HepG2 (cell line): Measurements from ENCODE around the gene WDR83. TPM values are rescaled to one million over a fixed set of nuclear protein-coding genes. Genes with fewer than 3 reads are reported as not detected.

Experiments
- ATAC-seq: fragments of 200-7000 bp; cut with Tn5 transposase; 3 replicates; pipeline ENCODE4 v1.9.1; 2020; ENCODE audit warnings: mild to moderate bottlenecking, moderate library complexity
- BruUV-seq: library from RNA; stranded (reverse); fragments of 400-500 nt; replicated peaks from 2 replicates; lab custom pipeline; 2021; lab: Mats Ljungman, UMichigan
- CTCF ChIA-PET: fragments of 300-600 bp; formaldehyde crosslinking; extraction: SDS; loops from one replicate; lab custom pipeline; 2021; ENCODE audit warnings: low total read pairs, inconsistent platforms, low intra/inter-chr PET ratio; lab: Yijun Ruan, JAX
- POLR2A ChIA-PET: fragments of 350-600 bp; sonication (Branson Sonifier 250); formaldehyde crosslinking; loops from one replicate; lab custom pipeline; 2020; ENCODE audit warnings: antibody characterized with exemption, inconsistent platforms; lab: Yijun Ruan, JAX
- DNase-seq: peaks from one replicate; pipeline ENCODE4 v3.0.0-alpha.2; 2015; ENCODE audit warnings: low spot score
- FAIRE-seq: peaks from 3 replicates; lab custom pipeline; 2011; peaks lifted over from hg19 to GRCh38; lab: Jason Lieb, UNC
- H2AFZ ChIP-seq: one replicate; pipeline ENCODE4 v1.6.1; 2011; ENCODE audit warnings: low read length, inconsistent platforms
- H3K27ac ChIP-seq: fragments of 300-600 bp; 3 replicates; pipeline ENCODE4 v1.8.0; 2011; ENCODE audit warnings: mixed run types, mild to moderate bottlenecking, mixed read lengths, low read length, inconsistent platforms; ENCODE audit not compliant: insufficient read depth; ENCODE audit errors: extremely low read length
- H3K27me3 ChIP-seq, 2 experiments: fragments of 200-600 bp in 1 of 2; 2 replicates in 1 of 2; 3 replicates in 1 of 2; pipeline versions ENCODE4 v1.6.0 to v1.8.0; 2011; ENCODE audit warnings: low read length in 2 of 2, mild to moderate bottlenecking in 2 of 2, moderate library complexity in 2 of 2, inconsistent platforms in 1 of 2; ENCODE audit not compliant: insufficient read depth in 2 of 2, control insufficient read depth in 1 of 2
- H3K36me3 ChIP-seq, 2 experiments: fragments of 200-600 bp in 1 of 2; replicated peaks in 1 of 2; 2 replicates in 1 of 2; 3 replicates in 1 of 2; pipeline versions ENCODE4 v1.5.1 to v1.8.0; 2011; ENCODE audit warnings: low read length in 2 of 2, inconsistent platforms in 1 of 2; ENCODE audit not compliant: insufficient read depth in 2 of 2, control insufficient read depth in 1 of 2
- H3K4me1 ChIP-seq: 2 replicates; pipeline ENCODE4 v1.5.1; 2012; ENCODE audit warnings: low read length, inconsistent platforms; ENCODE audit not compliant: insufficient read depth
- H3K4me2 ChIP-seq: 2 replicates; pipeline ENCODE4 v1.6.0; 2011; ENCODE audit warnings: low read depth, low read length, inconsistent platforms
- H3K4me3 ChIP-seq, 3 experiments: fragments of 200-600 bp in 1 of 3; sonication (generic), shearing (Covaris generic) in 1 of 3; replicated peaks in 1 of 3; 2 replicates each; pipeline ENCODE4 v1.5.1; 2011 to 2016; ENCODE audit warnings: low read length in 3 of 3, inconsistent platforms in 2 of 3, low read depth in 2 of 3, mild to moderate bottlenecking in 2 of 3, control low read depth in 1 of 3, mixed read lengths in 1 of 3; ENCODE audit not compliant: insufficient read depth in 1 of 3
- H3K79me2 ChIP-seq: one replicate; pipeline ENCODE4 v1.6.1; 2011; ENCODE audit warnings: low read length, inconsistent platforms; ENCODE audit not compliant: insufficient read depth
- H3K9ac ChIP-seq: 2 replicates; pipeline ENCODE4 v1.6.0; 2011; ENCODE audit warnings: mild to moderate bottlenecking, low read depth, low read length, inconsistent platforms; ENCODE audit not compliant: insufficient read depth
- H3K9me3 ChIP-seq: 2 replicates; pipeline ENCODE4 v1.5.1; 2012; ENCODE audit warnings: mild to moderate bottlenecking, low read length
- H4K20me1 ChIP-seq: 2 replicates; pipeline ENCODE4 v1.6.0; 2011; ENCODE audit warnings: inconsistent platforms, mild to moderate bottlenecking, low read length, moderate library complexity; ENCODE audit not compliant: insufficient read depth
- FOXP4 ChIP-seq: sonication (generic); formaldehyde crosslinking; IDR thresholded peaks from 2 replicates; pipeline ENCODE4 v1.4.0; 2020; ENCODE audit warnings: missing genetic modification reagents
- HNF1A ChIP-seq, 2 experiments: sonication (generic) in 1 of 2; formaldehyde crosslinking in 1 of 2; IDR thresholded peaks; 2 replicates each; pipeline versions ENCODE4 v1.4.0 to v1.6.1; 2016 to 2020; ENCODE audit warnings: borderline replicate concordance in 1 of 2, low read depth in 1 of 2, mild to moderate bottlenecking in 1 of 2, missing genetic modification reagents in 1 of 2
- POGK ChIP-seq: sonication (generic); formaldehyde crosslinking; conservative IDR thresholded peaks from 2 replicates; pipeline ENCODE4 v1.8.0; 2022; ENCODE audit warnings: mild to moderate bottlenecking, moderate library complexity, missing genetic modification reagents
- PPARG ChIP-seq: conservative IDR thresholded peaks from 2 replicates; pipeline ENCODE4 v1.6.1; 2016; ENCODE audit warnings: missing biosample characterization, missing genetic modification reagents
- SNAPC2 ChIP-seq: sonication (generic); formaldehyde crosslinking; IDR thresholded peaks from 2 replicates; pipeline ENCODE4 v1.8.1; 2022; ENCODE audit warnings: mild to moderate bottlenecking, missing genetic modification reagents
- SP4 ChIP-seq: sonication (generic); formaldehyde crosslinking; IDR thresholded peaks from 2 replicates; pipeline ENCODE4 v1.8.1; 2023; ENCODE audit warnings: mild to moderate bottlenecking, missing genetic modification reagents
- ZNF138 ChIP-seq: sonication (generic); formaldehyde crosslinking; IDR thresholded peaks from 2 replicates; pipeline ENCODE4 v1.5.0; 2020; ENCODE audit warnings: mild to moderate bottlenecking, low read depth, missing genetic modification reagents
- ZNF660 ChIP-seq: sonication (generic); formaldehyde crosslinking; IDR thresholded peaks from 2 replicates; pipeline ENCODE4 v1.5.1; 2020; ENCODE audit warnings: mild to moderate bottlenecking, low read depth, missing genetic modification reagents, borderline replicate concordance
- WGBS: methylation state at CpG from one replicate; pipeline ENCODE4 v1.1.6; 2017; ENCODE audit warnings: low lambda C conversion rate; 5-methylcytosine and 5-hydroxymethylcytosine counted together
- in situ Hi-C: cut with HindIII; loops from 2 replicates; pipeline ENCODE4 v1.10.0; 2017; ENCODE audit warnings: low pct_unique_long_range_greater_than_20kb; ENCODE audit not compliant: extremely low pct_ligation_motif_present
- intact Hi-C: fragments of 100-400 bp; cut with micrococcal nuclease; formaldehyde crosslinking; loops from one replicate; pipeline ENCODE4 v1.10.0; 2022; ENCODE audit not compliant: unreplicated experiment
- polyA plus RNA-seq, 8 experiments: library from polyadenylated mRNA; depleted of rRNA in 3 of 8; stranded (reverse) in 7 of 8; unstranded in 1 of 8; fragments of >200 nt; fragmentation: Illumina TruSeq in 4 of 8; extraction: Trizol in 4 of 8; gene quantifications; 2 replicates each; pipeline versions ENCODE4 v1.2.1 to v1.2.3, GENCODE V29; 2011 to 2016; ENCODE audit warnings: low read depth in 4 of 8, missing spikeins in 1 of 8, mixed read lengths in 1 of 8; ENCODE audit not compliant: insufficient read depth in 1 of 8
- total RNA-seq, 5 experiments: library from RNA; depleted of rRNA; stranded (reverse); fragments of >200 nt; fragmentation: Illumina TruSeq; extraction: Trizol; gene quantifications; 2 replicates each; pipeline ENCODE4 v1.2.3, GENCODE V29; 2016; ENCODE audit warnings: low read depth in 1 of 5
- TF ChIP-seq, protein P1 (sequence below): sonication (generic); formaldehyde crosslinking; IDR thresholded peaks from 2 replicates; pipeline ENCODE4 v1.5.0; 2020; ENCODE audit warnings: mild to moderate bottlenecking, missing genetic modification reagents, borderline replicate concordance

WDR83 gene
- total and polyA plus RNA-seq, 2 of the 13 experiments (the other 11 are each of a cell fraction or from before 2014, with no cell fraction given) = 4.5 to 10.7 TPM

GRCh38 chr19:12708641-12709040 is 42.0 kb downstream of the WDR83 start:
- WGBS = 97% methylated on average over 8 of the region's 8 CpGs
- H3K36me3 ChIP-seq = peaks cover 31 to 69% of the 10 kb centered on the region in 2 experiments
- ChIA-PET POLR2A (no interaction called here), CTCF (no interaction called here)
- H3K27me3 ChIP-seq = no peaks in the 10 kb centered on the region
- H3K27ac ChIP-seq = no peak overlapping the region
- H3K9me3 ChIP-seq = no peaks in the 10 kb centered on the region
- H3K4me2 ChIP-seq = no peak overlapping the region
- in situ Hi-C loops (no loop called here), intact Hi-C loops (no loop called here)
- FAIRE-seq = no peak
- no peak for ATAC-seq
- no peaks in the 10 kb centered on the region for H4K20me1 ChIP-seq
- DNase-seq = no peak
- H3K4me3 ChIP-seq = no peak overlapping the region
- H3K4me1 ChIP-seq = no peaks in the 10 kb centered on the region
- H3K79me2 ChIP-seq = no peaks in the 10 kb centered on the region
- no TSS peak for BruUV-seq
- H3K9ac ChIP-seq = no peak overlapping the region
- TF ChIP-seq HNF1A (IDR thresholded peaks at IDR 0.05; ENCODE audit: low read depth) (no peak), HNF1A (CRISPR knock-in tag; IDR thresholded peaks at IDR 0.05; ENCODE audit: borderline replicate concordance) (no peak), FOXP4 (no peak), ZNF138 (no peak), SNAPC2 (CRISPR knock-in tag) (no peak), POGK (CRISPR knock-in tag) (no peak), ZNF660 (CRISPR knock-in tag) (no peak), SP4 (CRISPR knock-in tag) (no peak), PPARG (CRISPR knock-in tag) (no peak)
- TF ChIP-seq, protein P1, sequence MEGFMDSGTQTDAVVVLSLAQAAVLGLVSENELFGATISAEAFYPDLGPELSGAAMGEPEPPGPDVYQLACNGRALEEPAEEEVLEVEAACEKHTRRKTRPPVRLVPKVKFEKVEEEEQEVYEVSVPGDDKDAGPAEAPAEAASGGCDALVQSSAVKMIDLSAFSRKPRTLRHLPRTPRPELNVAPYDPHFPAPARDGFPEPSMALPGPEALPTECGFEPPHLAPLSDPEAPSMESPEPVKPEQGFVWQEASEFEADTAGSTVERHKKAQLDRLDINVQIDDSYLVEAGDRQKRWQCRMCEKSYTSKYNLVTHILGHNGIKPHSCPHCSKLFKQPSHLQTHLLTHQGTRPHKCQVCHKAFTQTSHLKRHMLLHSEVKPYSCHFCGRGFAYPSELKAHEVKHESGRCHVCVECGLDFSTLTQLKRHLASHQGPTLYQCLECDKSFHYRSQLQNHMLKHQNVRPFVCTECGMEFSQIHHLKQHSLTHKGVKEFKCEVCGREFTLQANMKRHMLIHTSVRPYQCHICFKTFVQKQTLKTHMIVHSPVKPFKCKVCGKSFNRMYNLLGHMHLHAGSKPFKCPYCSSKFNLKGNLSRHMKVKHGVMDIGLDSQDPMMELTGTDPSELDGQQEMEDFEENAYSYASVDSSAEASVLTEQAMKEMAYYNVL = no peak
- no peak overlapping the region for H2AFZ ChIP-seq
